Mesenteric fat pad (tissue), 1 donor: ENCODE data around the gene BDH1. TPM values are rescaled to one million over a fixed set of nuclear protein-coding genes. Genes with fewer than 3 reads are reported as not detected.
"Not testable (repeated sequence)": the region's sequence is repeated elsewhere in the genome, so short reads cannot be mapped to it uniquely, and the experiment has no call there.

Experiments
- DNase-seq: peaks from one replicate; pipeline ENCODE4 v3.0.0-alpha.2; 2020; ENCODE audit warnings: low spot score
- long read RNA-seq: library from polyadenylated mRNA; unstranded; transcript quantifications from one replicate; pipeline ENCODE4 v2.0.0, GENCODE V29; 2020
- total RNA-seq: library from RNA; stranded (reverse); fragmentation: NEBNext Ultra II Directional; extraction: Animal tissue kit (Norgen Biotek cat#: 25700); gene quantifications from one replicate; pipeline ENCODE4 v1.2.1, GENCODE V29; 2021
- donor health status: DM: yes; HTN: yes; CAD: no.

BDH1 gene, protein sequence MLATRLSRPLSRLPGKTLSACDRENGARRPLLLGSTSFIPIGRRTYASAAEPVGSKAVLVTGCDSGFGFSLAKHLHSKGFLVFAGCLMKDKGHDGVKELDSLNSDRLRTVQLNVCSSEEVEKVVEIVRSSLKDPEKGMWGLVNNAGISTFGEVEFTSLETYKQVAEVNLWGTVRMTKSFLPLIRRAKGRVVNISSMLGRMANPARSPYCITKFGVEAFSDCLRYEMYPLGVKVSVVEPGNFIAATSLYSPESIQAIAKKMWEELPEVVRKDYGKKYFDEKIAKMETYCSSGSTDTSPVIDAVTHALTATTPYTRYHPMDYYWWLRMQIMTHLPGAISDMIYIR
- total RNA-seq, result 4.6 TPM
- long read RNA-seq, transcript BDH1-202 (7 exons, 3,455 nt), result major isoform, 14 of 16 reads
- long read RNA-seq, partial matches to known transcripts, result 0 of 16 reads
- long read RNA-seq, other reads (novel, unspliced or antisense), result 0 of 16 reads

- DNase-seq, result no peak
Observed at GRCh38 chr3:197555281-197556261, at the start of gene BDH1. Gene BDH1, minus strand, starts transcription at chr3:197555968. Its CDS starts 9,525 bp downstream, at chr3:197546443.

DNA sequence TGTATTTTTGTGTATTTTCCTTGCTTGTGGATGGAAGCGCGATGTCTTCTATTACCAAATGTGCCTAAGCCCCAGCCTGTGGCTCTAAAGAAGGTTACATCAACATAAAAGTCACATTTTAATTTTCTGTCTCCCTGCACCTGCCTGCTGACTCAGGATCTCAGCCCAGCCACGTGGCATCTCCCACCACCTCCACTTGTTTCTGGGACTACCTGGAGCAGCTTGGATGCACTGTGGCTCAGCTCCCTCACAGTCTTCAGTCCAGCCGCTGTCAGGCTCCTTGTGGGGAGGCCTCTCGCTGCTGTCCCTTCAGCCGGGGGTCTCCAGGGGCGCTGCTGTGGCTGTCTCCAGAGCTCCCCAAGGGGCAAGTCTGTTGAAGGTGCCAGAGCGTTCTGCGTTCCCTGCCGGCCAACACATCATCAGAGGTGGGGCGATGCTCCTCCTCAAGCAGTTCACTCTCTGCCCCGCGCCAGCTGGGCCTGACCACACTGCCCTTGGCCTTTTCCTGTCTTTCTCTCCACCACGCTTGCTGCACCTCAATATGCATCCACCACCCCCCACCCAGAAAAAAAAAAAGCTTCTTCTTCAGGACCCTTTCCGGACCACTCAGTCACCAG is 47.7 kb upstream of the BDH1 start:
- no peak for DNase-seq

GRCh38 chr3:197602351-197602750 is 46.6 kb upstream of the BDH1 start:
- not testable (repeated sequence) for DNase-seq

GRCh38 chr3:197601566-197601840 is 45.7 kb upstream of the BDH1 start:
- DNase-seq, result not testable (repeated sequence)

DNA sequence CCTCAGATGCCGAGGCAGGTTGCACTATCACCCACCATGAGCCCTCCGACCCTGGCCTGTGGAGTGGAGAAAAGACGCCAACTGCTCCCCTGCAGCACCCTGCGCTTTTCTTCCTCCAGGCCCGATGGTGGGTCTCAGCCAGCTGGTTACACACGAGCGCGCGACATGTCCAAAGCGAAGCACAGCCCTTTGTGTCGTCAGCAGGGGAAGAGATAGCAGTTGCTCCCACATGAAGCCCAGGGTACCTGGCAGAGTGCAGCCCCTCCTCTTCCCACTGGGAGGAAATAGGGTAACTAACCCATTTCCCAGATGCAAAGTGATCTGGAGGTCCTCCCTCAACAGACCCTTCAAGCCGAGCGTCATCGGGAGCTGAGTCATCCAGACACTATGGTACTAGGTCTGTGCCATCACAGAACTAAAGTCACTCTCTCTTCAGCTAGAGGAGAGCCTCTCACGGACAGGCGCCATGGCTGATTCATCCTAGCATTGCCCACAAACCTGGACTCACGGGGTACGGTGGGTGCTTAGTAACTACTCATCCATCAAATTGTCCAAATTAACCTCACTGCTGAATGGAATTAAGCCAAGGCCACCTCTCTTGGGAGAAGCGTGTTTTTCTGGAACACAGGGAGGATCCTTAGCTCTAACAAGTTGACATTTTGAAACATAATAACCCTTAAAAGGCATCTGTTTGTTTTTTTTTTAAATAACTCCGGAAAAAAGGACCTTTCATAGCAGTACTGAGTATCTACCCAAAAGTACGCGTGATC is 45.2 kb upstream of the BDH1 start:
- no peak for DNase-seq

DNA sequence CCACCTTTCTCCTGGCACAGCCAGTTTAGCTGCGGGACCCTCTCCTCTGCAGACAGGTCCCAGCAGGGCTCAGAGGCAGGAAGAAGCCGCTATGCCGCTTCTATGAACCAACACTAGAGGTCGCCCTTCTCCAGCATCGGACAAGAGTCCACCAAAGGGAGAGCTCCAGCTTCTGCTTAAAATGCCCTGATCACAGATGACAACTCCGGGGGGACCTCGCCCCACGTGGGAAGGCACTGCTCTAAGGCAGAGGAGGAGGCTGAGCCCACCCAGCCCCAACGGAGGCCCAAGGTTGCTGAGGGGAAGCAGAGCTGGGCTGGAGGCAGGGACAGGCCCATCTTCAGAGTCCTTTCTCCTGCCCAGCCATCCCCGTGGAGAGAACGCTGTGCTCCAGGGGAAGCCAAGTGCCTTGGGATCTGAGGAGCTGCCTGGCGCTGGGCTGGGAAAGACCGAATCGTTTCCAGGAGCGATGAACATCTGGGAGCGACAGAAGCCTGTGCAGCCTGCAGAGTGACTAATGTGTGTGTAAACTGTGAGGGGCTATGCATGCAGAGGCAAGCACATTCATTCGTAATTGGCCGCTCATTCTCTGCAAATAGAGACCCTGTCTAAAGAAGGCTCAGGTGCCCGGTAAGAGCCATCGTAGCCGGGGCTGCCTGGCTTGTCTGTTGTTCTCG is 43.5 kb upstream of the BDH1 start:
- DNase-seq, result no peak

- DNase-seq, result no peak
Observed at GRCh38 chr3:197598404-197598980, 42.7 kb upstream of the BDH1 start.

DNA sequence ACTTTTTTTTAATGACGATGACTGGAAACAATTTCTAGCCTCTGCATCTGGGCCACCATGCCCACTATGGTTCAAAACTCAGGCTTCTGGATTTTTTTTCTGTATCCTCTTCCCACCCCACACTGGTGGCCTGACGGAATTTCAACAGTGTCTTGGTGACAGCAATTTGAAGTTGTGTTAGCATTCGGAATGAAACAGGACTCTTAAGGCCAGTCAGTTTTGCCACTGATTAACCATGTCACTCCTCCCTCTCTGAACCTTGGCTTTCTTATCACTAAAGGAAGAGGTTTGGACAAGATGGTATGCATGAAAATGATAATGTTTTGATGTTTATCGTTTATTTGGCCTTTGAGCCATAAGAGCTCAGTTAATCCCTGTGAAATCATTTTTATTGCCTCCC is 41.6 kb upstream of the BDH1 start:
- DNase-seq, result no peak

DNA sequence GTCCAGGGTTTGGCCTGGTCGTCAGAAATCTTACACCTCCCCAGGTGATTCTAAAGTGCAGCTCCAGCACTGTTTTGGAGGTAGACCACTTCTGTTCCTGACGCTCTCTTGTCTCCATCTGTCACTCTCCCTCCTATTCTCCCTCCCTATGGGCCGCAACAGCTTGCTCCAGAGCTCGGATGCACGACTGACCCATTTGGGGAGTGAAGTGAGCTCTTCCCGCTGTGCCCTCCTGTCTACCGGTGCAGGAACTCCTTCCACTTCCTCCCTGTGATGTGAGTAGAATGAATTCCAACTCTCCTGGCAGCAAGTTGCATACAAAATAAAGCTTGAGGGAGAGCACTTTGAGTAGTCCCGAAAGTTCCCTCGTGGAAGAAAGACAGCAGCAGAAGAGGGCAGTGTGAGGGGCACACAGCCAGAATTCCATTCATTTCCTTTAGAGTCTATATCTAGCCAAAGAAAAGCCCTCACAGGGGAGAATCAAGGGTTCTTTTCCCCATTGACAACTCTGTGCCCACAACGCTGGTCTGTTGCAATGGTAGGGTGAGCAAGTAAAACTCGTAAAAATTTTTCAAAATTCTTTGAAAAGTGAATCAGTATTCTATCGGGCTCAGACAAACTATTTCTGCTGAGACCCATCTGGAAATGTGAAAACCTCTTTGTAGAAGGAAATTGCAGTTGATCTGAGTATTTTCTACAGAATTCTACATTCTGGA is 39.9 kb upstream of the BDH1 start:
- no peak for DNase-seq

- DNase-seq, result no peak
Observed at GRCh38 chr3:197593046-197593380, 37.2 kb upstream of the BDH1 start.

- no peak for DNase-seq
Observed at GRCh38 chr3:197592361-197593045, 36.7 kb upstream of the BDH1 start.

- DNase-seq, result no peak
Observed at GRCh38 chr3:197591816-197592215, 36.0 kb upstream of the BDH1 start.

GRCh38 chr3:197590313-197590962 is 34.7 kb upstream of the BDH1 start:
- DNase-seq, result no peak

- DNase-seq, result no peak
Observed at GRCh38 chr3:197589545-197589944, 33.8 kb upstream of the BDH1 start.

DNA sequence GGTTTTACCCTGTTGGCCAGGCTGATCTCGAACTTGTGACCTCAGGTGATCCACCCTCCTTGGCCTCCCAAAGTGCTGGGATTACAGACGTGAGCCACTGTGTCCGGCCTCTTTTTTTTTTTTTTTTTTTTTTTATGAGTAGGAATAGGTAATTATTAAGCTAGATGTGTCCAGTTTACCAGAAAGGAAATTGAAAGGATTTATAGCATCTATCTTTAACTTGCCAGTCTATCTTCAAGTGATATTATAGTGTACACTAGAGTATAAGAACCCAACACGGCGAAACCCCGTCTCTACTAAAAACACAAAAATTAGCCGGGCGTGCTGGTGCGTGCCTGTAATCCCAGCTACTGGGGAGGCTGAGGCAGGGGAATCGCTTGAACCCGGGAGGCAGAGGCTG is 31.0 kb upstream of the BDH1 start:
- DNase-seq, result not testable (repeated sequence)

- DNase-seq, result no peak
Observed at GRCh38 chr3:197586181-197586580, 30.4 kb upstream of the BDH1 start.

GRCh38 chr3:197584733-197585132 is 29.0 kb upstream of the BDH1 start:
- no peak for DNase-seq

DNA sequence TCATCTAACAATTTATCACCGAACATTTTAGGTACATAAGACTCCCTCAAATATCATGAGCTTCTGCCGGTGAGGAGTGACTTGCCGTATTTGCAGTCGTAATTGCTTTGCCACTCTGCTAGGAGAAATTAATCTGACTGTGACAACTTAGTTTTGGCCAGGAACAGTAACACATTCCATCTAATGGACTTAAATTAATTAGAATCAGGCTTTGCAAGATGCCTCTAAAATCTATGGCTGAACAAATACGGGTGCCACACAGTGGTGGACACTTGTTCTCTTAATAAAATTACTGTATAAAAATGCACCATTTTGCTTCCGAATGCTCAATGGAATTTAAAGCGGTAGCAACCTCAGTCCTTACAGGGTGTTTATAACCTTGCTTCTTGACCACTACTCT is 27.6 kb upstream of the BDH1 start:
- DNase-seq, result no peak
